GM18907 (cell line): ENCODE measurements around the gene CHPF2.

Experiments
- ATAC-seq: cut with Tn5 transposase; IDR thresholded peaks from one replicate; pipeline ENCODE4 v1.9.1; 2021; ENCODE audit warnings: mild to moderate bottlenecking, moderate library complexity; ENCODE audit not compliant: unreplicated experiment

The CHPF2 gene

GRCh38 chr7:151245360-151246101, 13.2 kb downstream of the CHPF2 start:
- ATAC-seq = peak; percentile 48

DNA sequence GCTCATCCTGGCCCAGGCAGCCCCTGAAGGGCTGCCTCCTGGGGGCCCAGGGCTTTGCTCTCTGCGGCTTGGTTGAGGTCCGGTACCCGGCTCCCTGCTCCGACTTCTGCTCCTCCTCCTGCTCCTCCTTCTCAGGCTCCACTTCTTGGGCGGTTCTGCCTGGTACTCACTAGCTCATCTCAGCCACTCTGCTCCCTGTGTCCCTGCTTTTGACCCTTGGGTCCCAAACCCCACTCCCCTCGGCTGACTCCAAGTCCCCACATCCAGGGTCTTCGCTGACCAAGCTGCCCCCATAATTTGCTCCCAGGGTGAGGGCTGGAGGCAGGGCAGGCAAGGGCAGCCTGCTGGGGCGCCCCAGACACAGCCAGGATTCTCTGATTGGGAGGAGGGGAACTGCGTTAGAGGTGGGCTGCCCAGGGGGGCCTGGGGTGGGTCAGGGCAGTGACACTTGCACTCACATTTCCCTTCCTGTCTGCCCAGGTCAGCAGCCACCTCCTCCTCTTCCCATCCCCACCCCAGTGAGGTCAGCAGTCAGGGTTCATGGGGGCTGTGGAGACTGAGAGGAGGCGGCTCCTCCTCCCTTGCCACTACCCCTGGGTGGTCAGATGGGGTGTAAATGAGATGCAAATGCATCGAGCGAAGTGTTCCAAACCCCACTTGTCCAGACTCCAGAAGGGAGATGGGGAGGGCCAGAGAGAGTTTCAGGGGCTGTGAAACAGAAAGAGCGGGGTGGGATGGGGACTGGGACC, 14.0 kb downstream of the CHPF2 start:
- ATAC-seq = no peak

DNA sequence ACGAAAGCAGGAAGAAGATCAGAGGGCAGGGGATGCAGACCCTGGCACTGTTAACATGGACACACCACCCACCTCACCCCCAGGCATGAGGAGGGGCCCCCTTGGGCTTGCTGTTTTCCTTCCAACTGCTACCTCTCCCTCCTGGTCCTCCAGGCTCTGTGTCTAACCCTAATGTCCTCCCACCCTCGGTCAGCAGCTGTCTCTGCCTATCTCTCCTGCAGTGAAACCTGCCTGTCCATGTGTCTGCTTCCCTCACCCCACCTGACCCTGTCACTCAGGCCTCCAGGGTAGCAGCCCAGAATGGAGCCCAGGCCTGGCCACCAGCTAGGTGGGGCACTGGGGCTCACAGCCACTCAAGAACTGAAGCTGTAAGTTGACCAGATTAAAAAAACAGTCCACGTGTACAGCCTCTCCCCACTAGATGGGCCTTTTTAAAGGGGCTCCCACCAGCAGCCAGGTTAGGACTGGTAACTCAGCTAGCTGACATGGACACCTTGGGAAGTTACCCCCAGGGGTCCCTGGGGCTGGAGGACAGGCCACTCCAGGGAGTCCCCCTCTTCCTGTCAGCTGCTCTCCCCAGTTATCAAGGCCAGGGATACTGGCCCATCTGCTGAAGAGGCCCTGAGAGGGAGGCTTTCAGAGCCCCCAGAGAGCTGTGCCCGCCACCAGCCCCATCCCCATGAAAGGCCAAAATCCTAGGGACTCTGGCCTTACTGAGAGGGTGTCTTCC, 14.7 kb downstream of the CHPF2 start:
- no peak for ATAC-seq

DNA sequence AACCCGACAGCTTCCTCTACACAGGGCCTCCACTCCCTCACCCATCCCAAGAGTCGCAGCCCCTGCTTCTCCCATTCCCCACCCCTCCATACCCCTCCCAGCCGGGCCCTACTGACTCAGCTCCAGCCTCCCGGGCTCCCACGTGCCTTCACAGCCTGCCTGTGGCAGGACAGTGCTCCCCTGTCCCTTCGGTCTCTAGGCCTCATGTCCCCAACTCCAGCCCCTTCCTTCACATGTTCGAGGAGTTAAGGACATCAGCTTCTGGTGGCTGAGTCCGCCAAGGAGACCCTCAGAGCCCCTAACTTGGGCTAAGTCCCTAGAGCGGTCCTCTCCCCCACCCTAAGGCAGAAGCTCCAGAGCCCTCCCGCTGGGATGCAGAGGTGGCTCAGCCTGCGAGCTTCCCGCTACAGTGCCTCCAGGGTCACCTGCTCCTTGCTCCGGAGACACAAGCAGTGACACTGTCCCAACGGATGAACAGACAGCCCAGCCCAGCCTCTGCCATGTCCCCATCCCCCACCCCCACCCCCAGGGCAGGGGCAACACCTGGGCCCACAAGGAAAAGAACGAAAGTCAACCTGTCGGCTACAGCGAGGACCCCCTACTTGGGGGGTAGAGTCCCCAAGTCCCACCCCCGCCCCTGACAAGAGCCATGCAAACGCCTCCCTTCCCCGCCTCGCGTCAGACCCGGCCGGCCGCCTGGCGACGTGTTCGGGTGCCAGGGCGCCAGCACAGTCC, 15.5 kb downstream of the CHPF2 start:
- no peak for ATAC-seq

- ATAC-seq = no peak
Observed at GRCh38 chr7:151248346-151249033, 16.2 kb downstream of the CHPF2 start, which contains the start of gene SMARCD3. TSS of gene SMARCD3 (minus strand) at chr7:151248694. CDS start at chr7:151248562, 132 bp downstream.

- ATAC-seq = no peak
Observed at GRCh38 chr7:151249034-151249731, 16.9 kb downstream of the CHPF2 start.

- ATAC-seq = no peak
Observed at GRCh38 chr7:151249732-151250072, 17.4 kb downstream of the CHPF2 start.

- no peak for ATAC-seq
Observed at GRCh38 chr7:151250181-151251132, 18.2 kb downstream of the CHPF2 start.

GRCh38 chr7:151251328-151251688, 19.0 kb downstream of the CHPF2 start:
- ATAC-seq = no peak

GRCh38 chr7:151251689-151252560, 19.6 kb downstream of the CHPF2 start:
- ATAC-seq = no peak

DNA sequence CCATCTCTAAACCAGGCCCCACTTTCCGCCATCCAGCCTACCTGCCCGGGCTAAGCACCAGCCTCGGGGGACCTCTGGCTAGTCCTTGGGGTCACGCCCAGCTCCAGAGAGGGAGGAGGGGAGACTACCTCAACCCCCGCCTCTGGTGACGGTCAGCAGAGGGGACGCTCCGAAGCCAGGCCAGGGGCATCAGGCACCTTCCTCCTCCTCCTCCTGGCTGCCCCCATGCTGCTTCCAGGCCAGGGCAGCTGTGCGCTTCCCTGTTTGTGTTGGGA, 20.2 kb downstream of the CHPF2 start:
- no peak for ATAC-seq

- ATAC-seq = no peak
Observed at GRCh38 chr7:151252961-151253711, 20.9 kb downstream of the CHPF2 start.

DNA sequence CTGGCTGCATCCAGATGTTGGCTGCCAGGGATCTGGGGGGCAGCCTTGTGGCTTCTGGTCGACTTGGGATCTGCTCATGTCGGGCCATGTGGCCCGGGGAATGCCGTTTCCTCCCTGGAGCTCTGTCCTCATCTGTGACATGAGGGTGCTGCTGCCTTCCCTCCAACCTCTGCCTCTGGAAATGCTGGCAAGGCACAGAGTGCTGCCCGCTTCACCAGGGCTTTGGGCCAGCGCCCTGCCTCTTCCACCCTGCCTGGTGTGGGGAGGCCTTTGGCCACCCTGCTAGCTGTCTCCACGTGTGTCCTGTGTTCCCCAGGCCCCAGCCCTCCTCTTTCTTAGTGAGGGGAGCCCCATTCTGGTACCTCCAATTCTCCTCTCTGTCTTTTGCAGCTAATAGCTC, 22.0 kb downstream of the CHPF2 start:
- no peak for ATAC-seq

DNA sequence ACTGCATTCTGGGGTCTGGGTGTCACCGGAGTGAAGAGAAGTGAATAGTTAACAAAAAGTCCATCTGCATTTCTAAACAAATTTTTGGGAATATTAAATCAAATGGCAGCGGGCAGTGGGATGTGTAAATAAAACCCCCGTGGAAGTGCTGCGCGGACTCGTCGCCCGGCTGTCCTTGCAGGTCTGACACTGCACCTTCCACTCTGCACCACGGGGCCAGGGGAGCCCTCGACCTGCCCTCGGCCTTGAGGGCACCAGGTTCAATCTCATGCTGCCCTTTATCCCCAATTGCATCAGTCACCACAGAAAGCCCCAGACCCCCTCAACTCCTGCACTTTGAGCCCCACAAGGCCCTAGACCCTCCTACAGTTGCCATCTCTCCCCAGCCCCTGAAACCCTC, 22.6 kb downstream of the CHPF2 start:
- ATAC-seq = no peak

DNA sequence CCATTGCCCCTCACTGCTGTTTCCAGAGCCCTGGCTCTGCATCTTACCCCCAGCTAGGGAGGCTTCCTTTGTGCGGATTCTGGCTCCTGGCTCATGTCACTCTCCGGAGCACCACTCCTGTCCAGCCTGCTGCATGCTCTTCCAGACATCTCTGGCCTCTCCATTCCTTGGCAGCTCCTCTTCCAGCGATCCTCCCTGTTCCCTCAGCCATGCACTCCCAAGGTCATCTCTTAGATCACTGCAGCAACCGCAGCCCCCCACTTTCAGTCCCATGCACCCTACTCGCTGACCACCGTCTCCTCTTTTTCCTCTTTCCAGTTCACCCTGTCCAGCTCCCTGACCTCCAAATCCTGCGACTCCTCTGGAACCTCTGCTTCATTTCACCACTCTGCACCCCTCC, 23.1 kb downstream of the CHPF2 start:
- ATAC-seq = no peak

DNA sequence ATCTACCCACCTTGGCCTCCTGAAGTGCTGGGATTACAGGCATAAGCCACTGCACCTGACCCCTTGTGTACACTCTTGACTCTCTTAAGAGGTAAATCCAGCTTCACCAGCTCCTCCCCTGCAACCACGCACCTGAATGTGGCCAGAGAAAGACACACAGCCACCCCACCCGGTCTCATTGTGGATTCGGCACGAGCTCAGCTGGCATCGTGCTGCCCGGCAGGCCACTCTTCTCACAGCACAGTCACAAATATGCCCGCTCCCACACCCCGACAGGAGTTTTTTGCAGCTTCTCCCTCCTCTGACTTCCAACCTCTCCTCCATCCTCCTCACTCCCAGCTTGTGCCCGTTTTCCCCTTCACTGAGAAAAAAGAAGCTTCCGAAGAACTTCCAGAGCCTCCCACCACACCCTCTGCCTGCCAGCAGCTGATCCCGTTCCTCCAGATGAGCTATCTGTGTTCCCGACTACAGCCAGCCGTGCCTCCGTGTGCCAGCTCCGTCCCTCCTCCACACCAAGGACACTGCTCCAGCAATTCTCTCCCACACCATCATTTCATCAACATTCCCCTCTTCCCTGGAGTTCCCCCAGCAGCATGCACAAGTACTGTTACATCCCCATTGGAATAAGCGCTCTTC, 24.2 kb downstream of the CHPF2 start:
- no peak for ATAC-seq

GRCh38 chr7:151257990-151258389, 25.7 kb downstream of the CHPF2 start:
- no peak for ATAC-seq
